Activated T-helper 9 cell treated with anti-CD3 and anti-CD28 coated beads, Interleukin-2, amount 50 U/mL, for 16 hours (primary cell): ENCODE measurements around the gene OR52M1.

ENCODE experiments used
- DNase-seq: peaks from one replicate; pipeline ENCODE4 v3.0.0-alpha.2; 2020; ENCODE audit warnings: low read depth

Gene OR52M1

DNA sequence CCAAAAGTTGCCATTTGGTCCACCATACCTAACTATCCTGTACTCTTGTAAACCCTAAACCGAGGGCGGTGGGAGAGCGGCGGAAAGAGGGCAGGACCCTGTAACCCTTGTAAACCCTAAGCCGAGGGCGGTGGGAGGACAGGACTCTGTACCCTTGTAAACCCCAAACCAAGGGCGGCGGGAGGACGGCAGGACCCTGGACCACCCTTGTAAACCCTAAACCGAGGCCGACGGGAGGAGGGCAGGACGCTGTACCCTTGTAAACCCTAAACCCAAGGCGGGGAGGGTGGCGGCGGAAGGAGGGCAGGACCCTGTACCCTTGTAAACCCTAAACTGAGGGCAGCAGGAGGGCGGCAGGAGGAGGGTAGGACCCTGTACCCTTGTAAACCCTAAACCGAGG lies 24.1 kb downstream of the OR52M1 start:
- DNase-seq, result no peak

- DNase-seq, result no peak
Measured at GRCh38 chr11:4576880-4577279, 31.9 kb downstream of the OR52M1 start.

DNA sequence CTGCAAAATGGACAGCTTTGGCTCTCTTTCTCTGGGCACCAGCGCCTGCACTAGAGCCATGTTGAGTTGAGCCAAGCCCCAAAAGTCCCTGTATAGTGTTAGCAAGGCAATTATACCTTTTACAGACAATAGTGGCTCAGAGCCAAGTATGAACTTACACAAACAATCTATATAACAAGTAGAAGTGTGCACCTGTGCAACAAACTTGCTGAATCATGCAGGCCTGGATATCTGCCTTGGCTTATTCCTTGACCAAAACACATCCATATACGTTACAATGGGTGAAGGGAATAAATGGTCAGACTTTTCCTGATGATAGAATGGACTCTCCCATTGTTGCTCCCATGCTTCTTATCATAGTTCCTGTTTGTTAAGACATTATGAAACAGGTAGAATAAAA lies 32.8 kb downstream of the OR52M1 start:
- DNase-seq, result no peak

DNA sequence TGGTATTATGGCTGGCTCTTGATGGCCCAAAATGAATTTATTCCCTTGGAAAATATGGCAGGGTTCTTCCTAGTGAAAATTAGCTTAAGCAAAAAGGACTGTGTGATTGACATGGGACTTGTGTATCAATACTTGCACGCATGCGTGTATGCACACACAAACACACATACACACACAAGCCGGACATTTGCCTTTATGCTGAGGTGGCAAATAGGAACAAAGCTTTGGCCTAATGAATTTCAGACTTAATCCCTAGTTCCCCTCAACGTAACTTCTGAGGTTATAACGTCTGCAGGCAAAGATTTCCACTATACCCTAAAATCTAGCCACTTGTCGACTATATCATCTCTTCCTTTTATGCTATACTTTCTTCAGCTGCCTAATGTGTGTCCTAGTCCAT lies 33.6 kb downstream of the OR52M1 start:
- DNase-seq, result no peak

DNA sequence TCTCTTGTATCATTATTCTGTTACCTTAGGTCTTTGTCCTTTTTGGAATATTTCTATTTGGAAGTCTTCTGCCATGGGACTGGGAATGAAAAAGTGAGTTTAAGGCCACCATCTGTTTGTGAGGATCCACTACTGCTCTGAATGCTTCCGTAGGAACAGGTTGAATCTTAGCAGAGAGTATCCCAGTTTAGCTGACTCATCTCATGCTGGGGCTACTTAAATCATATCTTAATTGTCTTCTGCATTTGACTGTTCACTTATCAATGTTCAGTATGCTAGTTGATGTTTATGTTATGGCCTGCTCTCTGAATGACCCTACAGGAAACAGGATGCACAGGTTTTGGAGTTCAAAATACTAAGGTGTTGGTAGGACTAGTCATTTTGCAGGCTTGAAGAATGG lies 35.1 kb downstream of the OR52M1 start:
- no peak for DNase-seq

GRCh38 chr11:4581443-4581842 lies 36.5 kb downstream of the OR52M1 start, which contains the start of gene OR52I2:
TSS of gene OR52I2 (plus strand) at chr11:4581743.
- DNase-seq, result no peak

GRCh38 chr11:4589017-4589416 lies 44.0 kb downstream of the OR52M1 start:
- no peak for DNase-seq

DNA sequence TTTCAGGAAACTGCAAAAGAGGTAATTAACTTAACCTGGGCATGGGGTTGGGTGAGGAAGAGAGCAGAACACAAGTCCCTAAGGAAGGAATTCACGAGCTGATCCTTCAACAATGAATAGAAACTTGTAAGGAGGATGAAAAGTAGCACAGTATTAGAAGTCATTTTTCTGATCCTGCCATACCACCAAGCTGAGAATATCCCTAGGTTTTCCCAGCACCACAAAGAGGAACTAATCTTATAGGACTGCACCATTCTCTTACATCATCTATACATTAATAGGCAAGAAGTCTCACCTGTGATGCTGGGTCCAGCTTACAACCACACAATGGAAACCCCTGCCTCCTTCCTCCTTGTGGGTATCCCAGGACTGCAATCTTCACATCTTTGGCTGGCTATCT lies 48.7 kb downstream of the OR52M1 start, which contains the start of gene OR52I1:
Gene OR52I1 (plus strand): TSS at position 301 of the 400 bp plus-strand sequence. CDS start 0 bp downstream, at position 301.
- DNase-seq, result no peak
